ENCODE data around the gene HIVEP2.

DNA sequence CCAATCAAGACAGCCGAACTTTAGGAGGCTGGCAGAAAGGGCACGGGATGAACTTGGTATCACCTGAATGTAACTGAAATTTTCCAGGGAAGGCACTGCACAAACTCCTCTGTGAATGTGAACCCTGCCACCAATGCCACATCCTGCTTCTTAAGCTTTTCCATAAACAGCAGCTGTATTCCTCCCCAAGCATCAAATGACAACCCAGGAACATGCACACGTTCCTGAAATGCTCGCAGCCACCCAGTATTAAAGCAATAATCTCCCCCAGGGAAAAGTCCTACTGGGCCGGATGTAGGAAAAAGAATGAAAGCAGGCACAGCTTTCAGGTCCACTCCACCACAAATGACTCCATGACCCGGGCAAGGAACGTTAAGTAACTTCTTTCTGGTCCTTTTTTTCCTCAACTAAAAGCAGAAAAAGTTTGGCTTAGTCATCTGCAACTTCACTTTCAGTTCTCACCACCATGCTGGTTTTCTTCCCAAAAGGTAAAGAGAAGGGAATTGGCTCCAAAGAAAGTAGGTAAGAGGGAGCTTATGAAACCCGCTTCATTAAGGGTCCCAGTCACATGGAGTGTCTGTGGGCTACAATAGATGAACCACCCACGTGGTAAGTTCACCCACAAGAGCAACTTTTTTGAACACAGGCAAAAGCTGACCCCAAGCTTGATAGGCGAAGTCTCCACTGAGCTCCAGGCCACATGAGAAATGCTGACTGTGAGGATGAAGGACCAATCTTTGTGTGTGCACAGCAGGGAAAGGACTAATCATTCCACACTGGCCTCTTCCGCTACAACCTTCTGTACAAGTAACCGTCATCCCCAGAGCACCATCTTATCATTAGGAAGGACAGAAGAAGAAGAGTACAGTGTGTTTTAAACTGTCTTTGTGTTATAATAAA is 90.1 kb downstream of the HIVEP2 start:
- TF ChIP-seq, protein P1, sequence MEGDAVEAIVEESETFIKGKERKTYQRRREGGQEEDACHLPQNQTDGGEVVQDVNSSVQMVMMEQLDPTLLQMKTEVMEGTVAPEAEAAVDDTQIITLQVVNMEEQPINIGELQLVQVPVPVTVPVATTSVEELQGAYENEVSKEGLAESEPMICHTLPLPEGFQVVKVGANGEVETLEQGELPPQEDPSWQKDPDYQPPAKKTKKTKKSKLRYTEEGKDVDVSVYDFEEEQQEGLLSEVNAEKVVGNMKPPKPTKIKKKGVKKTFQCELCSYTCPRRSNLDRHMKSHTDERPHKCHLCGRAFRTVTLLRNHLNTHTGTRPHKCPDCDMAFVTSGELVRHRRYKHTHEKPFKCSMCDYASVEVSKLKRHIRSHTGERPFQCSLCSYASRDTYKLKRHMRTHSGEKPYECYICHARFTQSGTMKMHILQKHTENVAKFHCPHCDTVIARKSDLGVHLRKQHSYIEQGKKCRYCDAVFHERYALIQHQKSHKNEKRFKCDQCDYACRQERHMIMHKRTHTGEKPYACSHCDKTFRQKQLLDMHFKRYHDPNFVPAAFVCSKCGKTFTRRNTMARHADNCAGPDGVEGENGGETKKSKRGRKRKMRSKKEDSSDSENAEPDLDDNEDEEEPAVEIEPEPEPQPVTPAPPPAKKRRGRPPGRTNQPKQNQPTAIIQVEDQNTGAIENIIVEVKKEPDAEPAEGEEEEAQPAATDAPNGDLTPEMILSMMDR (conservative IDR thresholded peaks at IDR 0.05 in 1 of 2, IDR thresholded peaks at IDR 0.05 in 1 of 2; ENCODE audit: low read depth in 1 of 2, low read length in 2 of 2) = no peak
- no peak for TF ChIP-seq EZH2 (IDR thresholded peaks at IDR 0.05; ENCODE audit: low read length, missing control alignments)

All from fibroblast of lung (primary cell).